Measurements from ENCODE around the gene HOXC13.

Gene HOXC13

DNA sequence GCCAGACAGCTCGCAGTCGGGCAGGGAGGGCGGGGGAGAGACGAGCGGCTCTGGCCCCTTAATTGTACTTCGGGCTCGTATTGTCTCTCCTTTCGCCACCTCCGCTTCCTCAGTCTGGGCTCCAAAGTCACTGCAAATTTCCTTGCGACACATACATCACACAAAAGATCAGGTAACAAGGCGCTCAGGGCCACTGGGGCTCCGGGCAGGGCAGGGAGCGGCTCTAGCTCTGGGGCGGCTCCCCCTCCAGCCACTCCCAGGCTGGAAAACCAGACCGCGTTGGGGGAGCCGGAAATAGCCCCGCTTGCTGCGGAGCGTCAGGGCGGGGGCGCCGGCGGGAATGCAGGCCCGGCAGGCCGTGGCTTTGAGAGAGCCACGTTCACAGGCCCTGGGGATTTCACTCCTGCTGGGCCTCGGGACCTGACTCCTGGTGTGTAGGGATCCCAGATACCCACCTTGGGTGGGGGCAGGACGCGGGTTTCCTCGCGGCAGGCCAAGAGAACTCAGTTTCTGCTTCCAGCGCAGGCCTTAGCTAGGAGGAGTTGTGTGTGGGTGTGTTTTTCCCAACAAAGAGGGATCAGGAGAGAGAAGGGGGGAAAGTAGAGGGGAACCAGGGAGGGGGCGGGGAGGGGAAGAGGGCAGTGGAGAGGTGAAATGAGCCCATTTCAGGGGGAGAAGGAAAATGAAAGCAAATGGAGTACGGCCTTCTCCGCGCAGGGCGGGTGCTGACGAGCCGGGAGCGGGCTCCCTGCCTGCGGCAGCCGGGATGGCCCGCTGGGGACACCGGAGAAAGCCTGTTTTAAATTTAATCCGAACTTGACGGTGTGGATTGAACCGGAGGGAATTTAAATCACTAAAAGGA lies 57.0 kb downstream of the HOXC13 start:
- DNase-seq (ENCODE audit: low read depth, low spot score): no peak
